GM21737 (cell line): Measurements from ENCODE around the gene XRCC2.
"Not testable (repeated sequence)": the region's sequence is repeated elsewhere in the genome, so short reads cannot be mapped to it uniquely, and the experiment has no call there.

Experiments used
- ATAC-seq: cut with Tn5 transposase; IDR thresholded peaks from one replicate; pipeline ENCODE4 v1.9.1; 2021; ENCODE audit warnings: mild to moderate bottlenecking, moderate library complexity; ENCODE audit not compliant: unreplicated experiment

The XRCC2 gene

DNA sequence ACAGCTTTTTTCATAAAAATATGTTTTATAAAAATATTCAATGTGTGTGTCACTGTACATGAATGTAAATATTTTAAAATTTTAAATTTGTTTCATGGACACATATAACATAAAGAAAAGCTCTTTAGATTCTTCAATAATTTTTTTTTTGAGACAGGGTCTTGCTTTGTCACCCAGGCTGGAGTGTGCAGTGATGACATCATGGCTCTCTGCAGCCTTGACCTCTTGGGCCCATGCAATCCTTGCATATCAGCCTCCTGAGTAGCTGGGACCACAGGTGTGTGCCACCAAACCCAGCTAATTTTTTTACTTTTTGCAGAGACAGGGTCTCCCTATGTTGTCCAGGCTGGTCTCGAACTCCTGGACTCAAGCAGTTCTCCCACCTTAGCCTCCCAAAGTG, 9.9 kb downstream of the XRCC2 start:
- no peak for ATAC-seq

DNA sequence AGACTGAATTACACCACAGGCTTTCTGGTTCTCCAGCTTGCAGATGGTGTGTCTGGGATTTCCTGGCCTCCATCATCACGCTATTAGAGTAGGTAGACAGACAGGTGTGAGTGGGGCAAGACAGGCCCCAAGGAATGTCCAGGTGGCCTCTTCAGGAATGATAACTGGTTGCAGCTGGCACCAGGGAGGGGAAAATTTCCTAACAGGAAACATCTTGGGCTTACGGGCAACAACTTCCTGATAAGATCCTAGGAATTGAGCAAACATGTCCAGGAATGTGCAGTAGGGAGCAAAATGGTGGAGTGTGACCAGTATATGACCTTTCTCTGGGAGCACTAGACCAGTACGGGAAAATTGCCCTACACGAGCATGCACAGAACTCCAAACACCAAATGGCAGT, 11.3 kb downstream of the XRCC2 start:
- ATAC-seq = no peak

DNA sequence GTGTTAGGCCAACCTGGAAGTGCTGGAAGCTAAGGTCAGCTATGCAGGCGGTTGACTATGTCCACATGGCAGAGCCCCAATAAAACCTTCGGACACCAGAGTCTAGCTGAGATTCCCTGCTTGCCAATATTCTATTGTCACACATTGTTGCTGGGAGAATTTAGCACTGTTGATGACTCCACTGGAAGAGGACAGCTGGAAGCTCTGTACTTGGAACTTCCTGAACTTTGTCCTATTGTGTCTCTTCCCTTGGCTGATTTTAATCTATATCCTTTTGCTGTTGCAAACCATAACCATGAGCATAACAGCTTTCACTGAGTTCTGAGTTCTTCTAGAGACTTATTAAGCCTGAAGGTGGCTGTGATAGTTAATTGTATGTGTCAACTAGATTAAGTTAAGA, 12.0 kb downstream of the XRCC2 start:
- no peak for ATAC-seq

GRCh38 chr7:152663148-152663740, 12.7 kb downstream of the XRCC2 start:
- no peak for ATAC-seq

DNA sequence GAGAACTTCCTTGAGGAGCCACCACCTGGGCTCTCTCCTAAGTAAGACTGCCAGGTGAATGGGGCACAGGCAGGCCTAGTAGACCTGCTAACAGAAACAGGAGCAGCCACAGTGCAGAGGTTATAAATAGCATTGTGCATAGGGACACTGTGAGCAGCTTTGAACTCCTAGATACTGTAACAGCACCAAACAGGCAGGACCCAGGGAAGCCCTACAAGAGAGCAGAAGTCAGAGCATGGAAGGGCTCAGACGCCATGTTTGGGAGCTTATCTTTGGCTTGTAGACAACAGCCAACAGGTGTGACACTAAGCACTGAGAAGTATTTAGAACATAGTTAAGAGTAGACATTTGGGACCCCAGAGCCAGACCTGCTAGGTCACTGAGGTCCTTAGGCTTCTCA, 14.5 kb downstream of the XRCC2 start:
- no peak for ATAC-seq

- no peak for ATAC-seq
Measured at GRCh38 chr7:152660021-152660420, 15.9 kb downstream of the XRCC2 start.

DNA sequence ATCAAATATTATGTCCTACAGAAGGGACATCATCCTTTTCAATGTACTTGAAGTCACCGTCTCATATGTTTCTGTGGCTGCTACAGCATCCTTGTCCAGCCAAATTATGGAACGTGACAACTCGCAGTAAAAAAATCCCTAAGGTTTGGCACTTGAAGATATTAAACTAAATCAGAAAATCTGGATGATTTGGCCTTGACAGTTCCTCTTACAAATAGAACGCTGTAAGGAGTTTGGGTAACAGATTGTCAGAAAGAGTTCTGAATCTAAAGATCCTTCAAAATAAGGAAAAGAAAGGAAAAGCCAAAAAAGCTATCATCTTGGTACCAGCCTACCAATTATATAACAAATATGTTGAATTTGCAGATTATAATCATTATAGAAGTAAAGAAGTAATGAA, 21.0 kb downstream of the XRCC2 start:
- ATAC-seq = no peak

DNA sequence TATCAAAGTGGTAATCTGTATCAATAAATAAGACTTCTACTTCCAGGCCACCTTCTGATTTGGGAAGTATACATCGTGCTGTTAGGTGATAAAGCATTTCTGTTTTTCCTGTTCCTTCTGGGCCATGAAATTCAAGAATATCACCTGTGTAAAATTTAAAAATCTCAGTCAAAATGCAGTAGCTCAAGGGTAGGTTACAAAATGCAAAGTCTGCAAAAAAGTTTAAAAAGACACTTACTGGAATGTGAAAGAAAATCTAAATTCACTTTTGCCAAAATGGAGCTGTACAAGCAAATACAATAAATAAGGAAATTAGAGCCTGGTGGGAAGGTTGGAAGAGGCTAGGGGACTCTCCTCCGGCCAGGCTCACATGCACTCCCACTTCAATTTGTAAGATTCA, 26.7 kb downstream of the XRCC2 start:
- no peak for ATAC-seq

GRCh38 chr7:152647009-152647408, 28.9 kb downstream of the XRCC2 start:
- no peak for ATAC-seq

DNA sequence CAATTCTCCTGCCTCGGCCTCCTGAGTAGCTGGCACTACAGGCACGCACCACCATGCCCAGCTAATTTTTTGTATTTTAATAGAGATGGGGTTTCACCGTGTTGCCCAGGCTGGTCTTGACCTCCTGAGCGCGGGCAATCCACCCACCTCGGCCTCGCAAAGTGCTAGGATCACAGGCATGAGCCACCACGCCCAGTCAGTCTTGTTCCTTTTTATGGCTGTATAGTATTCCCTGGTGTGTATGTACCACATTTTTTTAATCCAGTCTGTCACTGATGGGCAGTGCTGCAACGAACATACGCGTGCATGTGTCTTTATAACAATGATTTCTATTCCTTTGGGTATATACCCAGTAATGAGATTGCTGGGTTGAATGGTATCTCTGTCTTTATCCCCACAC, 29.4 kb downstream of the XRCC2 start:
- ATAC-seq = not testable (repeated sequence)

GRCh38 chr7:152643979-152644559, 31.9 kb downstream of the XRCC2 start:
- ATAC-seq = no peak

GRCh38 chr7:152641384-152641783, 34.6 kb downstream of the XRCC2 start:
- no peak for ATAC-seq

- ATAC-seq = no peak
Measured at GRCh38 chr7:152640829-152641228, 35.1 kb downstream of the XRCC2 start.

- no peak for ATAC-seq
Measured at GRCh38 chr7:152637920-152638580, 37.9 kb downstream of the XRCC2 start.

GRCh38 chr7:152637161-152637560, 38.8 kb downstream of the XRCC2 start:
- ATAC-seq = no peak

- ATAC-seq = no peak
Measured at GRCh38 chr7:152636441-152636840, 39.5 kb downstream of the XRCC2 start.

- ATAC-seq = no peak
Measured at GRCh38 chr7:152633504-152633903, 42.4 kb downstream of the XRCC2 start.

DNA sequence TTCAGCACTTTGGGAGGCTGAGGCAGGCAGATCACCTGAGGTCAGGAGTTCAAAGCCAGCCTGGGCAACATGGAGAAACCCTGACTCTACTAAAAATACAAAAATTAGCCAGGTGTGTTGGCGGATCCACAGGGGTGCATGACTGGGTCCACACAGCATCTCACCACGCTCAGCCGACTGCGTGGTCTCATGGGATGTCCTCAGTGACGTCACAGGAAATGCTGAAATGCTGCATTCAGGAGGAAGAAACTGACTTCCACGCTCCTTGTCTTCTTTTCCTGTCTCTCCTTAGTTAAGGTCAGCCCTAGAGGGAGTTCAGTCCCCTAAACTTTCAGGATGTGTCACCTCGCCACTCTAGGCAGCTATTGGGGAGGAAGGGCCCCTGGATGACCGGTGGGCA, 42.9 kb downstream of the XRCC2 start:
- no peak for ATAC-seq

DNA sequence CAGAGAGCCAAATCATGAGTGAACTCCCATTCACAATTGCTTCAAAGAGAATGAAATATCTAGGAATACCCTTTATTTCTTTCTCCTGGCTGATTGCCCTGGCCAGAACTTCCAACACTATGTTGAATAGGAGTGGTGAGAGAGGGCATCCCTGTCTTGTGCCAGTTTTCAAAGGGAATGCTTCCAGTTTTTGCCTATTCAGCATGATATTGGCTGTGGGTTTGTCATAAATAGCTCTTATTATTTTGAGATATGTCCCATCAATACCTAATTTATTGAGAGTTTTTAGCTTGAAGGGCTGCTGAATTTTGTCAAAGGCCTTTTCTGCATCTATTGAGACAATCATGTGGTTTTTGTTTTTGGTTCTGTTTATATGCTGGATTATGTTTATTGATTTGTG, 47.2 kb downstream of the XRCC2 start:
- ATAC-seq = not testable (repeated sequence)

DNA sequence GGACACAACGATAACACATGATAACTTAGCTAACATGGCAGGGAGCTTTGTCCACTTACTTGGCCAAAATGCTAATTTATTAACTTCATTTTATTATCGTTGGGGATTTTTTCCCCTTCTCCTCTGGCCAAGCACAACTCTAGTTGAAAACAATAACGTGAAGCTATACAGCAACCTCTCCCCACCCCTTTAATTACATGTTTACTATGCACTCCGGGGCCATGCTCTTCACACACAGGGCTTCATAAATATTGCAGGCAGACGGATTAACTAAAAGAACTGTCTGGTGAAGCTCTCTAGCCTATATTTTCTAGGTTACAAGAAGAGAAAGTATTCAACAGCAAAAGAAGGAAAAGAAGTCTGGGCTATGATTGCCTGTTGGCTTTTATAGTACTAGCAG, 51.7 kb downstream of the XRCC2 start:
- ATAC-seq = no peak

- no peak for ATAC-seq
Measured at GRCh38 chr7:152621426-152621825, 54.5 kb downstream of the XRCC2 start.

DNA sequence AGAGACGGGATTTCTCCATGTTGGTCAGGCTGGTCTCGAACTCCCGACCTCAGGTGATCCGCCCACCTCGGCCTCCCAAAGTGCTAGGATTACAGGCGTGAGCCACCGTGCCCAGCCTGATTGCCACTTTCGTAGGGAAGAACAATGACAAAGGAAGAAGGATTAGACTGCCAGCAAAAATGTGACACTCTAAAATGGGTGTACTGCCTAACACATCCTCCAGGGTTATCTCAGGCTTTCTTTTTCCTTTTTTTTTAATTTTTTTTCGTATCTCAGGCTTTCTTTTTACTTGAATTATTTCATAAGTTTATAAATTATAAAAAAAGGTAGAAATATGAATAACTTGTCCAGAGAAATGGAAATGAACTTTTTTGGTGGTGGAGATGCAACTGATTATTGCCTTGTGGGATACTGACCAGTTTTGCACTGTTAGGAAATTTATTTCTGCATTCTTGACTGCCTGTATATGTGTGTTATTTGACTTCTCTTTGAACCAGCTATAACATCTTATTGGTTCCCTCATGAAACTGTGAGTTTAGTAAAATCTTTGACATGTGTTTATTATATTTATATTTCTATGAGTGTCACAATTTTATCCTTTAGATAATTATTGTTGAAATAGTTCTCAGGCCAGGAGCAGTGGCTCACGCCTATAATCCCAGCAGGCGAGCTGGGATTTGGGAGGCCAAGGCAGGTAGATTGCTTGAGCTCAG, 56.8 kb downstream of the XRCC2 start:
- no peak for ATAC-seq
